Measurements from ENCODE around the gene H6PD.

H6PD gene

DNA sequence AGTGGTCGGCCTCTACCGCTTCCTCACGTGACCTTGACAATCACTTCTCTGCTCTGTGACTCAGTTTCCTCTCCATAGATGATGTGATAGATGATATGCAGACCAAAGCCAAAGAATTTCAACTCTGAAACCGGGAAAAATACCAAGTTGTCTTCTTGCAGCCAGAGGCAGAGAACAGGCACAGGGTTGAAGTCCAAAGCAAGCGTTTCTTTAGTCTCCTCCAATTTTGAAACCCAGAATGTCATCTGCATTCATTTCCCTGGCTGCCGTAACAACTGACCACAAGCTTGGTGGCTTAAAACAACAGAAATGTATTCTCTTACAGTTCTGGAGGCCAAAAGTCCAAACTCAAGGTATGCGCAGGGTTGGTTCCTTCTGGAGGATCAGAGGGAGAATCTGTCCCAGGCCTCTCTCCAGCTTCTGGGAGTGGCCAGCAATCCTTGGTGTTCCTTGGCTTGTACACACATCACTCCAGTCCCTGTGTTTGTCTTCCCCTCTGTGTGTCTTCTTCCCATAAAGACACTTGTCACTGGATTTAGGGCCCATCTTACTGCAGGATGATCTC is 30.3 kb upstream of the H6PD start:
- DNase-seq (ENCODE audit: low spot score) = no peak

- peak; percentile 49 for DNase-seq (ENCODE audit: low spot score)
Measured at GRCh38 chr1:9207086-9207485, 27.5 kb upstream of the H6PD start.

DNA sequence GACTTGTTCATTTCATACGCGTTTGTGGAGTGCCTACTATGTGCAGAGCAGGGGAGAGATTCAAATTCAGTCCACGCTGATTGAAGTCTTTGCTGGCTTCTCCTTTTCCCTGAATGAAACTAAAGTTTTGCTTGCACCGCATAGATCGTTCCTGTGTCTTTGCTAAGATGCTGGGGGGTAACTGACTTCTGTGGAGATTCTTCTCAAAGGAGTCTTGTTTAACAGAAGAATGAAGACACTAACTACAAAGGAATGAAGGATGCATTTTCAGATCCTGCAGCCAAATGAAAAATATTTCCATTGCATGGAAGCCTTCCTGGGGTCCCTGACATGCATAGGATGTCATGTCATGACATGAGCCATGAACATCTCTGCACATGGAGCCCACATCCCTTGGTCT is 26.9 kb upstream of the H6PD start:
- no peak for DNase-seq (ENCODE audit: low spot score)

DNA sequence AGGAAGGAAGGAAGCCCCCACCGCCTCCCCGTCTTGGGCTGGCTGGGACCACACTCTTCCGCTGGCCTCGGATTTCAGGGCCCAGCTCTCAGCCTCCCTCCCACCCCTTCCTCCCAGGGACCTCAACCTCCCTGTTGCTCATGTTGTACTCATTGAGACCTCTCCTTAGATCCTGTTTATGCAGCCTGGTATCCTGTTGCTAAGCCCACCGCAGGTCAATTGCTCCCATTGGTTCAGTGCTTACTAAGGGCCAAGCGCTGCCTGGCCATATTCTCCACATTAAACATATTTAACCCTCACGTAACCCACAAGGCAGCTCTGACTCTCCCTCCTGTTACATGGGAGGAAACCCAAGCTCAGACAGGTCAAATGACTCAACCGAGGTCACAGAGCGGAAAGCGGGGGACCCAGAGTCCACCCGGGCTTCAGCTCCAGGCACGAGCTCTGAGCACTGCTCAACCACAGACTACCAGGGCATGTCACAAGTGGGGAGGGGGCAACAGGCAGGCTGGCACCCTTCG is 23.2 kb upstream of the H6PD start:
- no peak for DNase-seq (ENCODE audit: low spot score)

- DNase-seq (ENCODE audit: low spot score) = no peak
Measured at GRCh38 chr1:9212735-9213134, 21.8 kb upstream of the H6PD start.

DNA sequence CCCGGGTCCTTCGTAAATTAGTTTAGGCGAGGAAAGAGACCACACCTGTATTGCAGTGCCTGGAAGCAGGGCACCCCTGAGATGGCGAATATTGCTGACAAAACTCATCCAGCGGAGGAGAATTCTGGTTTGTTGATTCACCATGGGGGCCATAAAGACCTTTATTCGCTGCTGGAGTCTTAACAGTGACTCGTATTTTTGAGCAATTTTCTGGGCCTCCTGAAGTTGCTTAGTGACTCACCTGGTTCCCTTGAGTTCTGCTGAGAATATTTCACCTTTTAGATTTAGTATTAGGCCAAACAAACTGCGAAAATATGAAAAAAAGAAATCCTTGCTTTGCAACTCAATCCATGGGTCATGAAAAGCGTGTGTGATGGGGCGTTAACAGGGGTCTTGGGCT is 20.6 kb upstream of the H6PD start:
- DNase-seq (ENCODE audit: low spot score) = peak; percentile 56

- no peak for DNase-seq (ENCODE audit: low spot score)
Measured at GRCh38 chr1:9218917-9219316, 15.7 kb upstream of the H6PD start.

GRCh38 chr1:9222846-9223625 is 11.5 kb upstream of the H6PD start:
- DNase-seq (ENCODE audit: low spot score) = no peak

GRCh38 chr1:9224664-9225410 is 9.7 kb upstream of the H6PD start:
- no peak for DNase-seq (ENCODE audit: low spot score)

DNA sequence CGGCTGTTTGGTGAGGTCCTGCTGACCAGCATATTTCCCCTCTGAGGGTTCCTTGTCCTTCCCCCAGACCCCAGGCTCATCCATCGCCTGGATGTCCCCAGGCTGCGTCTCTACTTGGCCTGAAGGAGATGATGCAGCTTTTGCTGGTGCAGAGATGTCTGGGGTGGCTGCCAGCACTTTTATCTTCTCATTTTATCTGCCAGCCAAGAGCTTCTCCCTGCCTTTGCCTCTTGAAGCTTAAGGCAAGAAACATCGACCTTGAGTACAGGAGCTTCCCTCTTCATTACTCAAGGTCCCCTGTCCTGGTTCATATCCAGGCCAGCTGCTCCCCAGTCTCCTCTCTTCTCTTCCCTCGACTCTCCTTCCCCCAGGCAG is 9.2 kb upstream of the H6PD start:
- DNase-seq (ENCODE audit: low spot score) = no peak

GRCh38 chr1:9228609-9229008 is 6.0 kb upstream of the H6PD start:
- DNase-seq (ENCODE audit: low spot score) = no peak

DNA sequence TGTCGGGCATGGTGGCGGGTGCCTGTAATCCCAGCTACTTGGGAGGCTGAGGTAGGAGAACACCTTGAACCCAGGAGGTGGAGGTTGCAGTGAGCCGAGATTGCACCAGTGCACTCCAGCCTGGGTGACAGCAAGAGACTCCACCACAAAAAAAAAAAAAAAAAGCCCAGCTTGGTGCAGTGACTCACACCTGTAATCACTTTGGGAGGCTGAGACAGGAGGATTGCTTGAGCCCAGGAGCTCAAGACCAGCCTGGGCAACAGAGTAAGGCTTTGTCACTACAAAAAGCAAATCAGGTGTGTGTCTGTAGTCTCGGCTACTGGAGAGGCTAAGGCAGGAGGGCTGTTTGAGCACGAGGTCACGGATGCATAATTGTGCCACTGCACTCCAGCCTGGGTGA is 5.0 kb upstream of the H6PD start:
- peak; percentile 23 for DNase-seq (ENCODE audit: low spot score)

- peak; percentile 35 for DNase-seq (ENCODE audit: low spot score)
Measured at GRCh38 chr1:9230869-9231533, 3.6 kb upstream of the H6PD start.

GRCh38 chr1:9231648-9232332 is 2.8 kb upstream of the H6PD start:
- peak; percentile 80 for DNase-seq (ENCODE audit: low spot score)

DNA sequence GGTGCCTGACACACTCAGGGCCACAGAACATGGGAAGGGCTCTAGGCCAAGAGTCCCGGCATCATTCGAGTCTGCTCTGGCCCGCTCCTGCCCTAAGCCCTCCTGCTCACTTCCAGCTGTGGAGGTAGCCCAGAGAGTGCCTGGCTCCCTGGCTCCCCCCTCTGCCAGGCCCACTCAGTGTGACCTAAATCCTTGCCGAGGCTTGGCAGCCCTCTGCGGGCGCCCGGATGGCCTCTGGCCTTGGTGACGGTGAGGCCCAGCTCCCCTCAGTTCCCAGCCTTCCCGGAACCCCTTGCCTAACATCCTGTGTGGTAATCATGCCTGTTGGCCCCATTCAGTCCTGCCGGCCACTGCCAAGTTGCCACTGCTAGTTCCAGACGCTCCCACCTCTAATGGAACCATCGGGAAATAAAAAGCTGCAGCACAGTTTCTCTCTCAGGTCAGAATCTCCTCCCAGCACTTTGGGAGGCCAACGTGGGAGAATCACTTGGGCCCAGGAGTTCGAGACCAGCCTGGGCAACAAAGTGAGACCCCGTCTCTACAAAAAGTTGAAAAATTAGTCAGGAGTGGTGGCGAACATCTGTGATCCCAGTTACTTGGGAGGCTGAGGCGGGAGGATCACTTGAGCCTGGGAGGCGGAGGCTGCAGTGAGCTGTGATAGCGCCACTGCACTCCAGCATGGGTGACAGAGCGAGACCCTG is 1.2 kb upstream of the H6PD start:
- no peak for DNase-seq (ENCODE audit: low spot score)

DNA sequence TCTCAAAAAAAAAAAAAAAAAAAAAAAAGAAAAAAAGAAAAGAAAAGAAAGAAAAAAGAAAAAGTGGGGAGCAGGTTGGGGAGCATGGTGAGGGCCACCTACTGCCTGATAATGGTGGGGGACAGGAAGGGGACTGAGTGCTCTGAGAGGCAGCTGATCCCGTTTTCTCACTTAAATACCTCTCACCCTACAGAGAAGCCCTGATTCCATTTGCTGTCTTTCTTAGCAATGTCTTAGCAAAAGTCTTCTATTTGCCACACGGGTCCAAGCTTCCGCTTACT is 692 bp upstream of the H6PD start:
- no peak for DNase-seq (ENCODE audit: low spot score)

DNA sequence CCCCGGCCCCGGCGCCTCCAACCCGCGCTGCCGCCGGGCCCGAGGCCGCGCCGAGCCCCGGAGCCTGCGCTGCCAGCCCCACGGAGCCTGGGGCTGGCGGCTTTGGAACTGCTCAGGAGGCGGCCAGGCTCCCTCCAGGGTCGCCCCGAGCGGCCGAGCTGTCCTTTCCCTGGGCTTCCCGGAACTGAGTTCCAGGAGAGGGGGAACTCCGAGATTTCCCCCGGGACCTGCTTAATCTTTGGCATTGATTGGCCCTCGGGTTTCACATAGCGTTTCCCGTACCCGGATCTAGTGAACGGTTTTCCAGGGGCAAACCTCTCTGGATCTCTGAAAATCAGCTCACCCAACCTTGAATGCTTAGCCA is 504 bp downstream of the H6PD start:
- DNase-seq (ENCODE audit: low spot score) = peak; percentile 68

- no peak for DNase-seq (ENCODE audit: low spot score)
Measured at GRCh38 chr1:9235560-9235959, 986 bp downstream of the H6PD start.

- DNase-seq (ENCODE audit: low spot score) = no peak
Measured at GRCh38 chr1:9238134-9238533, 3.6 kb downstream of the H6PD start.

- no peak for DNase-seq (ENCODE audit: low spot score)
Measured at GRCh38 chr1:9238550-9238949, 4.0 kb downstream of the H6PD start.

- DNase-seq (ENCODE audit: low spot score) = peak; percentile 67
Measured at GRCh38 chr1:9239622-9240401, 5.2 kb downstream of the H6PD start.

All from kidney tubule cell (primary cell).